GM19395 (cell line): Measurements from ENCODE around the gene PCYT1B.

Experiments
- ATAC-seq: cut with Tn5 transposase; IDR thresholded peaks from one replicate; pipeline ENCODE4 v1.9.1; 2021; ENCODE audit warnings: mild to moderate bottlenecking, moderate library complexity; ENCODE audit not compliant: unreplicated experiment

The PCYT1B gene

DNA sequence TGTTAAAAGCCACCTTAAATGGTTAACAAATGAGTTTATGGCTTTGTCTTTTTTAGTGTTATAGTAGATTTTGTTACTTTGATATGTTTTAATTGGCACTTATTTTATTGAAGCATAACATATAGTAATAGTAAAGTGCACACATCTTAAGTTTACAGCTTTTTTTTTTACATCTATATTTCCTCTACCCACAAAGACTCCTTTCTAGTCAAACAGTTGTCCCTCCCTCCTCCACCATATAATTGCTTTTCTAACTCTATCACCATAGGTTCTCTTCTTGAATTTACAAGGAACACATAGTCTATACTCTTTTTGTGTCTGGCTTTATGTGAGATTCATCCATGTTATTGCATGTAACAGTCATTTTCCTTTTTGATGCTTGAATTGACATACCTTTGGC lies 110.6 kb downstream of the PCYT1B start:
- no peak for ATAC-seq

DNA sequence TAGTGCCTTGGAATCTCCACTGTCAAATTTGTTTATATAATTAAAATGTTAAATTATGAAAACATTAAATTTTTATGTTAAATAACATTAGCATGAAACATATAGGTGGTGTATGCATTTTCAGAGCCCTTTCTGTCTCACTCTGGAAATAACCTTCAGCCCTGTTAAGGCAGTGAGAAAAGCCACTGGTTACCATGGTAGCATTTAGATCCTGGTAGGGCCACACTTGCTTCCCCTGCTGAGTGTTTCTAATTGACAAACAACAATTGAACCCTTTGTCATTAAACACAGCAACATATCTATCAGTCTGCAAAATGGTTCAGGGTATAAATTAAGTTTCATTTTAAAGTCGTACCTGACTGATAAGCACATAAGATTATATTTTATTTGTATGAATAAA lies 118.5 kb downstream of the PCYT1B start:
- ATAC-seq = no peak

DNA sequence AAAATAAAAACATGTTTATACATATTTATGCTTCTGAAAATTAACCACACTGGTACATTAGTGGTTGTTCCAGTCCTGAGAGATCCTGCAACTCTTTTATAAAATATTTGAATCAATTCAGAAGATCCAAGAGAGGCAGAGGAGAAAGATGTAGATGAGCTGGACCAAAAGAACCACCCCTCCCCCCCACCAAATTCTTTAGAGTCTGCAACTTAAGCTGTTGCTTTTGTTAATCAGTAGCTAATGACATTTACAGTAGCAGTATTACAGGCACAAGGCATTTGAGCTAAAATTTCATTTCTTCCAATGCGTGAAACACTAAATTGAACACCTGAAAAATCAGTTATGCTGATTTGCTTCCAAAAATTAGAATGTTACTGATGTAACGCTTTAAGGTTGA lies 120.5 kb downstream of the PCYT1B start:
- no peak for ATAC-seq

DNA sequence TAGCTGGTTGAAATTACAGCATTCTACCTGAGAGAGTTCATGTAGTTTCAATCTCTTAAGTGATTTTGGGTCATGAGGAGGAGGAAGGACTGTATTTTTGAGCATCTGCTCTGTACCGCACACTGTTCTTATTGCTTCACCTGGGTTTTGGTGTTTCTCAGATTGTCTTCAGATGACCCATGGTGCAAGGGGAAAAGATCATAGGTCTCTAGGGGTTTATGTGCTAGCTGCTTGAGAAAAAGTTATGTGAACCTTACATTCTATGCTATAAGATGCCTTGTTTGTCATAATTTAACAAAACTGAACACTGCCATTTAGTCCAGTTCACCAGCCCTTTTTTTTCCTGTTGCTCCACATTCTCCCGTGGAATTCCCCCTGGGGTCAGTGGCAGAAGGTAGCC lies 121.7 kb downstream of the PCYT1B start:
- ATAC-seq = no peak

DNA sequence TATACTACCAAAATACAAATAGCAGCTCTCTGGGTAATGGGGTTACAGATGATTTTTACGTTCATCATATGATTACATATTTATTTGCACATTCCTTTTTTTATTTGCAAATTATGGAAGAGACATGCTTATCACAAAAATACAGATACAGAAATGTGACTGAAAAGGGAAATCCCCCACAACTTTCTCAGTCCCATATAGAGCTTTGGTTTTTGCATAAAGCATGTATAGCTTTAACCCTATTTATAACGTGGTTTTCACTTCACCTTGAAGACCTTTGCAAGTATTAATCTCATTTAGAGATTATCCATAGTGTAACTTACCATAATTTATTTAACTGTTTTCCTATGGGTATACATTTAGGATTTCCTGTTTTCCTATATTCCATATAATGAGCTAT lies 126.7 kb downstream of the PCYT1B start:
- ATAC-seq = no peak

DNA sequence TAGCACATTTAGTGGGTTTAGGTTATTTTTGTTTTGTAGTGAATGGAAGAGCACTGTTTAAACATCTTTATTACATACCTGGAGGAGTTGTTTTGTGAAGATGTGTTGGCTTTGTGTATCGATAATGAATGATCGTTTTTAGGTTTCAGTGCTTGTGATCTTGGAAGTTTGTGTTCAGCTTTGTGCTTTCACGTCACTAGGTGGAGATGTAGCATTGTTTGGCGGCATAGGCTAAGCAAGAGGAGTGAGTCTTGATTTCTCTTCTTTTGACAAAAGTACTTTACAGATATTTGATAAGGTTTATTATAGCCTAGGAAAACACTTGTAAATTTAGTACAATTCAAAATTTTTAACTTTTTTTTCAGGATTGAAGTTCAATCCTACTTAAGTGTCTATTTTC lies 131.7 kb downstream of the PCYT1B start:
- no peak for ATAC-seq

DNA sequence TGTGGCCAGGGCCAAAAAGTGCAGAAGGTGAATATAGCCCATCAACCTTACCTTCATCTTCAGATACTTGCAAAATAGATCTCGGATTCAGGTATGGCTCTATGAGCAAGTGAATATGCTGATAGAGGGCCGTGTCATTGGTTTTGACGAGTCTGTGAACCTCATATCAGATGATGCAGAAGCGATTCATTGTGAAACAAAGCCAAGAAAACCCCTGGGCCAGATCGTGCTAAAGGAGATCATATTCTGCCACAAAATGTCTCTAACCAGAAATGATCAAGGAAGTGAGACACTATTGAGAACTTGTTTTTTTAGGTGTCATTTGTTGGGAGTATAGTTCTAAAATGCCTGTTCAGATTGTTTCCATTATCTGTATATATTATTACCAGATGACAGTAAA lies 133.7 kb downstream of the PCYT1B start:
- ATAC-seq = peak; percentile 96

DNA sequence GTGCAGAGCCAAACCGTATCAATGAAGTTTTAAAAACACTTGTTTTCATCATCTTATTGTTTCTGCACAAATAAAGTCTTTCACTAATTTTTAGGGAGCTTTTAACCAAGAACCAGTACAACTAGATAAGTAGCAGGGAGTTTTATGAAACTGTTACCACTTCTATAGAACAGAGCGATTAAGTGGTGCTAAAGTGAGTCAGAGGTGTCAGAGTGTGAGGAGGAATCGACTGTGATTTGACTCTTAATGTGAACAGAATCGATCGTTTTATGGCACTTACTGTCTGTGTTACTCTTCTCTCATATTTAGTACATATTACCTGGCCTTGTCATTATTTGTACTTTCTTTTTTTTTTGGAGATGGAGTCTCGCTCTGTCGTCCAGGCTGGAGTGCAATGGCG lies 138.8 kb downstream of the PCYT1B start:
- ATAC-seq = no peak
